ENCODE results near the gene TUBG1.

GRCh38 chr17:42577140-42577531 lies 32.3 kb upstream of the TUBG1 start:
- TF ChIP-seq SREBF2 (IDR thresholded peaks at IDR 0.05) (no peak), MAX (IDR thresholded peaks at IDR 0.05) (no peak)

All from A549 (cell line).